ENCODE measurements around the gene RXFP1. TPM values are rescaled to one million over a fixed set of nuclear protein-coding genes. Genes with fewer than 3 reads are reported as not detected.

The RXFP1 gene
- total RNA-seq, 2 experiments from 2014 or later = not detected

Other genes with a start within 250 kb of the RXFP1 start
- gene C4orf46, start 150.0 kb downstream of the RXFP1 start, total RNA-seq = 10 to 100 TPM; 16.3 to 19.3 TPM
- 10 to 100 TPM; 30.8 to 30.9 TPM for gene ETFDH, start 150.4 kb downstream of the RXFP1 start, total RNA-seq
- gene PPID, start 201.5 kb downstream of the RXFP1 start, total RNA-seq = 10 to 100 TPM; 66.4 to 67.2 TPM
- gene FNIP2, start 247.1 kb downstream of the RXFP1 start, total RNA-seq = 10 to 100 TPM; 17.7 to 19.4 TPM

Measured in activated CD4-positive, alpha-beta memory T cell treated with anti-CD3 and anti-CD28 coated beads for 36 hours (primary cell).